Gastroesophageal sphincter (tissue), 4 donors: ENCODE measurements around the gene ARHGEF19. TPM values are rescaled to one million over a fixed set of nuclear protein-coding genes. Genes with fewer than 3 reads are reported as not detected.

Experiments used
- ATAC-seq: fragments of 150-250 bp; one replicate; pipeline ENCODE4 v1.9.1; 2016; ENCODE audit warnings: mild to moderate bottlenecking, moderate library complexity
- H3K27ac ChIP-seq, 4 donors: fragments of 200-600 bp; sonication (generic) in 3 of 4; 1 replicate in 3 of 4; 2 replicates in 1 of 4; pipeline ENCODE4 v1.5.1; 2016 to 2019
- H3K27me3 ChIP-seq: fragments of 200-600 bp; sonication (generic); one replicate; pipeline ENCODE4 v1.5.1; 2019
- H3K36me3 ChIP-seq, 2 donors: fragments of 200-600 bp; sonication (generic); one replicate each; pipeline ENCODE4 v1.5.1; 2019; ENCODE audit warnings: control low read depth in 1 of 2
- H3K4me1 ChIP-seq, 3 donors: fragments of 200-600 bp; sonication (generic); 1 replicate in 2 of 3; 2 replicates in 1 of 3; pipeline ENCODE4 v1.5.1; 2016 to 2019; ENCODE audit warnings: control low read depth in 2 of 3
- H3K4me3 ChIP-seq, 2 donors: fragments of 200-600 bp; sonication (generic); one replicate each; pipeline ENCODE4 v1.5.1; 2019; ENCODE audit warnings: mild to moderate bottlenecking in 1 of 2, moderate library complexity in 1 of 2
- H3K9me3 ChIP-seq, 3 donors: fragments of 200-600 bp; sonication (generic); one replicate each; pipeline ENCODE4 v1.5.1; 2017 to 2019; ENCODE audit warnings: control low read depth in 2 of 3
- EP300 ChIP-seq: sonication (generic); formaldehyde crosslinking; IDR thresholded peaks from one replicate; pipeline ENCODE4 v1.6.1; 2017; ENCODE audit warnings: antibody characterized with exemption, mild to moderate bottlenecking
- POLR2A ChIP-seq, 2 donors: fragments of 450-650 bp; IDR thresholded peaks; one replicate each; pipeline ENCODE4 v1.6.1; 2017; ENCODE audit warnings: antibody characterized with exemption in 2 of 2, mild to moderate bottlenecking in 2 of 2, moderate library complexity in 1 of 2
- POLR2AphosphoS5 ChIP-seq: sonication (generic); formaldehyde crosslinking; IDR thresholded peaks from one replicate; pipeline ENCODE4 v1.6.1; 2017; ENCODE audit warnings: antibody characterized with exemption
- WGBS, 2 donors: methylation state at CpG; one replicate each; pipeline ENCODE4 v1.1.5; 2018; ENCODE audit warnings: low coverage in 1 of 2; 5-methylcytosine and 5-hydroxymethylcytosine counted together
- total RNA-seq, 4 donors: library from RNA; depleted of rRNA; stranded (reverse); fragments of >200 nt; gene quantifications; one replicate each; pipeline ENCODE4 v1.1.0, GENCODE V29; 2016
- TF ChIP-seq, protein P1 (sequence below), 4 experiments: fragments of 200-600 bp in 2 of 4; fragments of 450-650 bp in 2 of 4; sonication (generic) in 1 of 4; IDR thresholded peaks; one replicate each; pipeline ENCODE4 v1.5.1; 2017 to 2019; ENCODE audit warnings: antibody characterized with exemption in 4 of 4, mild to moderate bottlenecking in 2 of 4, moderate library complexity in 2 of 4

The ARHGEF19 gene
- total RNA-seq, 4 donors from 2014 or later, result 2.8 to 3.6 (median 3.4) TPM

DNA sequence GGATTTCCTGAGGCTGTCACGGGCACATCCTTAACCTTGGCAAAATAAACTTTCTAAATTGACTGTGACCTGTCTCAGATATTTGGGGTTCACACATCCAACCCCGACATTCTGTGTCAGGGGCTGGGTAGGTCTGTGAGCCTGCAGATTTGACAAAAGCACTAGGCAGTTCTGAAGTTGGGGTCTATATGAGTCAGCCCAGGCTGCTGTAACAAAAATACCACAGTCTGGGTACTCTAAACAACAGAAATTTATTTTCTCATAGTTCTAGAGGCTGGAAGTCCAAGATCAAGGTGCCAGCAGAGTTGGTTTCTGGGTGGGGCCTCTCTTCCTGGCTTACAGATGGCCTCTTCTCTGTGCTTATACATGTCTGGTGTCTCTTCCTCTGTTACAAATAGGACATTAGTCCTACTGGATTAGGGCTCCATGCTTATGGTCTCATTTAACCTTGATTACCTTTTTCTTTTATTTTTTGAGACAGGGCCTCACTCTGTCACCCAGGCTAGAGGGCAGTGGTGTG lies 27.6 kb upstream of the ARHGEF19 start:
- ATAC-seq, result no peak
- WGBS, 2 donors, result 88 to 90% methylated on average over 2 of the region's 2 CpGs
- H3K36me3 ChIP-seq, result peaks cover 0 to under 1% of the 10 kb centered on the region in 2 donors
- no peak overlapping the region for H3K4me3 ChIP-seq
- H3K9me3 ChIP-seq, result no peaks in the 10 kb centered on the region
- H3K4me1 ChIP-seq, result peaks cover 2 to 40% (median 18%) of the 10 kb centered on the region in 3 donors
- no peaks in the 10 kb centered on the region for H3K27me3 ChIP-seq
- no peak overlapping the region for H3K27ac ChIP-seq
- TF ChIP-seq, protein P1, sequence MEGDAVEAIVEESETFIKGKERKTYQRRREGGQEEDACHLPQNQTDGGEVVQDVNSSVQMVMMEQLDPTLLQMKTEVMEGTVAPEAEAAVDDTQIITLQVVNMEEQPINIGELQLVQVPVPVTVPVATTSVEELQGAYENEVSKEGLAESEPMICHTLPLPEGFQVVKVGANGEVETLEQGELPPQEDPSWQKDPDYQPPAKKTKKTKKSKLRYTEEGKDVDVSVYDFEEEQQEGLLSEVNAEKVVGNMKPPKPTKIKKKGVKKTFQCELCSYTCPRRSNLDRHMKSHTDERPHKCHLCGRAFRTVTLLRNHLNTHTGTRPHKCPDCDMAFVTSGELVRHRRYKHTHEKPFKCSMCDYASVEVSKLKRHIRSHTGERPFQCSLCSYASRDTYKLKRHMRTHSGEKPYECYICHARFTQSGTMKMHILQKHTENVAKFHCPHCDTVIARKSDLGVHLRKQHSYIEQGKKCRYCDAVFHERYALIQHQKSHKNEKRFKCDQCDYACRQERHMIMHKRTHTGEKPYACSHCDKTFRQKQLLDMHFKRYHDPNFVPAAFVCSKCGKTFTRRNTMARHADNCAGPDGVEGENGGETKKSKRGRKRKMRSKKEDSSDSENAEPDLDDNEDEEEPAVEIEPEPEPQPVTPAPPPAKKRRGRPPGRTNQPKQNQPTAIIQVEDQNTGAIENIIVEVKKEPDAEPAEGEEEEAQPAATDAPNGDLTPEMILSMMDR (IDR thresholded peaks at IDR 0.05), result no peak
- TF ChIP-seq POLR2A (IDR thresholded peaks at IDR 0.05) (no peak), POLR2AphosphoS5 (no peak), EP300 (no peak)

DNA sequence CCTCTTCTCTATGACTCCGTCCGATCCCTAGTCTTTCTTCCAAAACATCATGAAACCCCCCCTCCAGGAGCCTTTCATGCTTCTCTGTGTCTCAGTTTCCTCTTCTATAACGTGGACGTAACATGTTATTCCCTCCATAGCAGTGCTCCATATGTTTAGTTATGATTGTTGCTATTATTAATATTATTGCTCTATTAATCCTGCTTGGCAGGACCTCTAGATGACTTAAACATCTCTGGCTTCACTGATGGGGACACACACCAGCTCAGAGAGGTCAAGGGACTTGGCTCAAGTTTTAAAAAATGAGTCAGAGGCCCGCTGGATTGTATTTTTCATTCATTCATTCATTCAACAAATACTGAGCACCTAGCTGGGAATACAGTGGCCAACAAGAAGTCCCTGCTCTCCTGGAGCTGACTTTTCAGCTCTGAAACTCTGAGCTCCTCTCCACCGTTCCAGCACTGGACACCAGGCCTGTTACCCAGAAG lies 24.9 kb upstream of the ARHGEF19 start:
- Histone ChIP-seq H3K9me3 (no peaks in the 10 kb centered on the region), H3K4me1 (peaks cover 0 to 23% (median 18%) of the 10 kb centered on the region in 3 donors)

DNA sequence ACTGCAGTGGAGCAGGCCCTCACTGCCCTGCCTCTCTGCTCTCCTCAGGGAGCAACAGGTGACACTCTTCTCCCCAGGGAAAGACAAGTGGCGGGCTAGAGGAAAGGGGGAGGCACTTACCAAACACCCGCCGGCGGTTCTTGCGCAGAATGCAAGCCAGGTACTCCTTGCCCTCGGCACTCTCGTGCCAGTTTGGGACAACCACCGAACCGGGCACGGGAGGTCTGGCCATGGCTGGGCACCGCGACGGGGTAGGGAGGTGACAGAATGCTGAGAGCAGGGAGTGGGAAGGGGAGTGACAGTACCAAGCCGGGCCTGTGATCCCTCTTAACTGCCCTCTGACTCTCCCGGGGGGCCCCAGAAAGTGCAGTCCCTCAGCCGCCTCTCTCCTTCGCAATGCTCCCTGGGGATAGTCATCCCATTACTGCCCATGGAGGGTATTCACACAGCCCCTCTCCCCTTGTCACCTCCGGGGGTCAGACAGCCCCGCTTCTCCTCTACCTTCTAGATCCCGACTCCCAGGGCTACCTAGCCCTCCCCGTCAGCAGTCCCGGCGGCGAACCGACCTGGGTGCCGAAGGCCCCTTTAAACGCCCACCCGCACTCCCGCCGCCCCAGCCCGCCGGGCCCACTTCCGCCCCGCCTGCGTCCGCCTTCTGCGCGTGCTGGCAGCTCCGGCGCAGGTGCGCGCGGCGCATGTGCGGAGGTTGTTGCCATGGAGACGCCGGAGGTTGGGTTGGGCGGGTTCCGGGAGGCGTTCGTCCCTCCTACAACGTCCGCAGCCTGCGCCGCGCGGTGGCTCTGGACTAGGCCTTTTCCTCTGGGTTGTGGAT lies 24.3 kb upstream of the ARHGEF19 start, which contains the start of gene CPLANE2:
CPLANE2 (minus strand) TSS at position 673 of the 832 bp plus-strand sequence; CDS start at position 232, 441 bp downstream.
- peak; percentile 42 for TF ChIP-seq POLR2AphosphoS5
- TF ChIP-seq POLR2A (IDR thresholded peaks at IDR 0.05), result peak; percentile 46 to 58
- TF ChIP-seq EP300, result no peak
- TF ChIP-seq, protein P1 (IDR thresholded peaks at IDR 0.05), result peak in 1 of 4 experiments; percentile 38
- Histone ChIP-seq H3K27me3 (no peaks in the 10 kb centered on the region), H3K4me1 (peaks cover 0 to 23% (median 18%) of the 10 kb centered on the region in 3 donors), H3K9me3 (no peaks in the 10 kb centered on the region), H3K36me3 (peaks cover 0 to 15% of the 10 kb centered on the region in 2 donors), H3K4me3 (peak within 1 kb of the TSS; percentile 37 to 64), H3K27ac (peak within 1 kb of the TSS; percentile 57 to 96 (median 91))
- peak; percentile 97 for ATAC-seq
- 1 to 3% methylated on average over 15 to 17 of the region's 57 CpGs for WGBS, 2 donors

More for the DNA sequence above, 24.9 kb upstream of the ARHGEF19 start:
- no peak for ATAC-seq
- peaks cover 0 to 8% of the 10 kb centered on the region in 2 donors for H3K36me3 ChIP-seq
- H3K4me3 ChIP-seq, result peak overlapping the region in 1 of 2 donors; percentile 64
- WGBS, 2 donors, result 13 to 17% methylated on average over 6 of the region's 6 CpGs
- peak overlapping the region; percentile 57 to 96 (median 91) for H3K27ac ChIP-seq
- no peaks in the 10 kb centered on the region for H3K27me3 ChIP-seq
- TF ChIP-seq POLR2A (IDR thresholded peaks at IDR 0.05) (no peak), EP300 (no peak), POLR2AphosphoS5 (no peak)
- TF ChIP-seq, protein P1 (IDR thresholded peaks at IDR 0.05), result no peak

DNA sequence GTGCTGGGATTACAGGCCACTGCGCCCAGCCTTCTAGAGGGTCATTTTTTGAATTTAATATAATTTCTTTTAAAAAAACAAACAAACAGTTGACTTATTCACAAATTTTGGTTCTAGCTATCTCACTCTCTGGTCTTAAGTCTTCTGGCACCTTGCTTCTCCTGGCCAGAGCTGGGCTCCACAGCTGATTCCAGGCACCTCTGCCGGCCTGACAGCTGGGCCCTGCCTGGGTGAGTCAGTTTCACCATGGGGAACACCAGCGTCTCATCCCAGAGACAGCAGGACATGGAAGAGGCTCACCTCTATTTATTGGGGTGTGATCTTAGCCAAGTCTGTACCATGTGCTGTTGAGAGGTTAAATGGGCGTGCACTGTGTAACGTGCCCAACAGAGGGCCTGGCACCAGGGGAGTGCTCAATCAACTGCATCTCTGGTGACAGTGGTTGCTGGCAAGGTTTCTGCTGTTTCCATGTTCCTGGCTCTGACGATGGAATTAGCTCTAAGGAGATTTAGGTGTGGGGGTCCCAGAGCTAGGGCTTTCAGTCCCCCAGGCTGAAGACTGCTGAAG lies 23.6 kb upstream of the ARHGEF19 start:
- TF ChIP-seq, protein P1 (IDR thresholded peaks at IDR 0.05), result peak in 1 of 4 experiments; percentile 19
- TF ChIP-seq EP300, result no peak
- ATAC-seq, result peak; percentile 11

More for the DNA sequence above, 23.6 kb upstream of the ARHGEF19 start:
- Histone ChIP-seq H3K27ac (peak overlapping the region; percentile 36 to 96 (median 91)), H3K27me3 (no peaks in the 10 kb centered on the region), H3K9me3 (no peaks in the 10 kb centered on the region), H3K4me1 (peaks cover 0 to 23% (median 18%) of the 10 kb centered on the region in 3 donors), H3K36me3 (peaks cover 0 to 21% of the 10 kb centered on the region in 2 donors), H3K4me3 (peak overlapping the region; percentile 37 to 64)
- 41 to 50% methylated on average over 2 to 3 of the region's 6 CpGs for WGBS, 2 donors
